Stimulated activated CD4-positive, alpha-beta T cell treated with anti-CD3 and anti-CD28 coated beads, Interleukin-15, amount 100 ng/mL, for 24 hours (primary cell): Measurements from ENCODE around the gene EDARADD.
"Not testable (repeated sequence)": the region's sequence is repeated elsewhere in the genome, so short reads cannot be mapped to it uniquely, and the experiment has no call there.

ENCODE experiments used
- DNase-seq: peaks from one replicate; pipeline ENCODE4 v3.0.0-alpha.2; 2020

The EDARADD gene

DNA sequence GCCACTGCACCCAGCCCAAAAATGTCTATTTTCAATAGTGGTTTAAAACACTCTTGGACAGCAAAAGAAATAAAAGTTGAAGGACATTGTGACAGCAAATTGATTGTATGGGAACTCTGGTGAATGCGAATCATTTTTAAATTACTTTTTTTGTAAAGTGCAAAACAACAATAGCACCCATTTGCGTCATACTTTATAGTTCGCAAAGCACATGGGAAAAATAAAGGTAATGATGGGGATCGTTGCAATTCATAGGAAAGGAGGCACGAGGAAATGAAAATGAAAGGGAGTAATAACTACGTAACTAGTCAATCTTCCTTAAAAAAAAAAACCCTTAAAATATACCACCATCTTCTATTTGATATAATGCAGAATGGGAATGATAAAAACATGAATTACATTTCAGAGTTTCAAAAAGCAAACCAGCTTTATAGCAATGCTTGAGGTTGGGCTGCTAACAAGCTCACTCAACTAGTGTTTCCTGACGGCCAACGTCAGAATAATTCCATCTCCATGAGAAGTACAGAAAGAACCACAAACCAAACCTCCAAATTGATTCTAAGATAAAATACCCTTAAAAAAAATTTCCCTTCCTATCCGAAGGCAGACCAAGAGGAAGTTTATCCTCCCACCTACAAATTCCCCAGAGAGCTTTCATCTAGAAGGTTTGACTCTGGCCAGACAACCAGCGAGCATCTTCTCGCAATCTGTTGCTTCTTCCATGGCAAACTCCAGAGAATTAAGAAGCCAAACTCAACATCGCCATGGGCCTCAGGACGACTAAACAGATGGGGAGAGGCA is at the start of gene EDARADD:
EDARADD (plus strand) TSS at position 606 of the 801 bp plus-strand sequence; CDS start at position 765, 159 bp downstream.
- DNase-seq: peak; percentile 10

DNA sequence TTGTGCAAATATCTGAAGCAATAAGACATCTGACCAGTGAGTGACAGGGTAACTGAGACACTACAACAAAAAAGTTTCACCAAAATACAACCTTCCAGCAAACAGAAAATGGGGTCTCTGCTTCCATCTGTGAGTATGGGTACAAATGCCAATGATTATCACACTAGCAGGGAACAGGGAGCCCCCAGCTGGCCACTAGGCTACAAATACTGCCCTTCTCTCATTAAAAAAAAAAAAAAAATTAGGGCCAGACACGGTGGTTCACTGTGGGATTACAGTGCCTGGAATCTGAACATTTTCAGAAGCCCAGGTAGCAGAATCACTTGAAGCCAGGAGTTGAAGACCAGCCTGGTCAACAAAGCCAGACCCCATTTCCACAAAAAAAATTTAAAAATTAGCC is 48.4 kb upstream of the EDARADD start:
- DNase-seq: peak; percentile 6

DNA sequence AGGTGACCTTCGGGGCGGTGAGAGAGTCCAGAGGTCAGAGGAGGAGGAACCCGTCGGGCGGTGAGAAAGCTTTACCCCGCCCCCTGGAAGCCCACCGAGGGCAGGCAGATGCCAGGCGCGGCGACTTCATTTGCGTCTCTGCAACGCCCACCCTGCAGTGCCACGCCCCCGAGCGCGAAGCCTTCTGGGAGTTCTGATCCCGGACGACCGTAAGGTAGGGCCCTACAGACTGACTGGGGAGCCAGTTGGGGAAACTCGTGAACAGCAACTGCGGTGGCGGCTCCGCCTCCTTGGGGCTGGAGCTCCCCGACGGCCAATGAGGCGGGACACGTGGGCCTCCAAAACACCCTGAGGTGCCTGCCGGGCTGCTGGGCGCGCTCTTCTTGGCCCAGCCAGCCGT is 46.0 kb upstream of the EDARADD start:
- DNase-seq: no peak

DNA sequence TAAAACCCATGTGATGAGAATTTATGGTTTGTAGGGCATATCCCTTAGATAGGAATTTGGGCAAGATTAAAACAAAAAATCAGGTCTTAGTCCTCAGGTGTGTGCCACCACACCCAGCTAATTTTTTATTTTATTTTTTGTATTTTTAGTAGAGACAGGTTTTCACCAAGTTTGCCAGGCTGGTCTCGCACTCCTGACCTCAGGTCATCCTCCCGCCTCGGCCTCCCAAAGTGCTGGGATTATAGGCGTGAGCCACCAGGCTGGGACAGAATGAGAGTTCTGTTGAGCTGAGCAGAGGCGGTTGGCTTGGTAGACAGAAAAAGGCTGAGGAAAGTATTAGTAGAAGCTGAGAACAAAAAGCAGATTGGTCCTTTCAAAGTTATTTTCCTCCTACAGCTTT is 43.8 kb upstream of the EDARADD start:
- no peak for DNase-seq

DNA sequence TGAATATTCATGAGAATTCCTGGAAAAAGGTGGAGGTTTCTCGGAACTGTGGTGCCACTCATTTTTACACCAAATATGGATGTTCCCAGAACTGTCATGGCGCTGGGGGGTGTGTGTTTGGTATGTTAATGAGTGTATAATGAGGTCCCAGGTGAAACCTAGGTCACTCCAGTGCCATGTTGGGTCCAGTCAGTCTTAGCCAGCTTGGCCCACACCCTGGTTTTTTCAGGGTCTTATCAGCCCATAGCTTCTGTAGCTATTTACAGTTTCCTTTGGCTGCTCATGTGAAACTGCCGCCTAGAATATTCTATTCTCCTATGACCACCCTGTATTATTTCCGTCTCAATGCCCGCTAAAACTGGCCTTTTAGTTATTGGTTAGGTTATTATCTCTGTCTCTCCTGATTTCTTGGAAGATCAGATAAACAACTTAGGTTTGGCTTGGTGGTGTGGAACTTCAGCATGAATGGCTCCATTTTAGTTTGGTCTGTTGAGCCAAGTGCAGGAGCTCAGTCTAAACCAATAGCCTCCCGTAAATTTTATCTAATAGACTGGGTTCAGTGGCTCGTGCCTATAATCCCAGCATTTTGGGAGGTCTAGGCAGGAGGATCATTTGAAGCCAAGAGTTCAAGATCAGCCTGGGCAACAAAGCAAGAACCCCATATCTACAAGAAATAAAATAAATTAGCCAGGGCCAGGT is 42.1 kb upstream of the EDARADD start:
- no peak for DNase-seq

DNA sequence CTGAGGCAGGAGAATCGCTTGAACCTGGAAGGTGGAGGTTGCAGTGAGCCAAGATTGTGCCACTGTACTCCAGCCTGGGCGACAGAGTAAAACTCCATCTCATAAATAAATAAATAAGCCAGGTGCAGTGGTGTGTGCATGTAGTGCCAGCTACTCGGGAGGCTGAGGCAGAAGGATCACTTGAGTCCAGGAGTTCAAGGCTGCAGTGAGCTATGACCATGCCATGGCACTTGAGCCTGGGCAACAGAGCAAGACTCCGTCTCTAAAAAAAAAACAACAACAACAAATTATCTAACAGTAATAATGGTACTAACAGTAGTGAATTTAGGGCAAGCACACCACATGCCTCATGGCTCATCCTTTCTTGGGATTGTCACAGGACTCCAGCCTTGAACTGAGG is 41.3 kb upstream of the EDARADD start:
- DNase-seq: not testable (repeated sequence)

DNA sequence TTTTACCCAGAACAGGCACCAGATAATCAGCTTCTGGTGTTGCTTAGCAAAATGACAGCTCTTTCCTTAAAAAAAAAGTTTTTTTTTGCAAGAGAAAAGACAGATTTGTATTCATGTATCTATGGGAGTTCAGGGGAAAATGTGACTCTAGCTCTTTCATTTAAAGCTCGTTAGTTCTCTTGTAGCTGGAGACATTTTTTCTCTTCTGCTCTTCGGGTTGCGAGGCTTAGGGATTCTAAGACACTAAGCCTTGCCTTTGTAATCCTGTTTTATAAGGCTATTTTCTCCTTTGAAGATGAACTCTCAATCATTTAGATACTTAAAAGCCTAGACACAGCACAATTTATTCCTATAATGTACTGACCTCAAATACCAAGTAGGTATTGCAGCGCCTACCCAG is 40.3 kb upstream of the EDARADD start:
- no peak for DNase-seq

DNA sequence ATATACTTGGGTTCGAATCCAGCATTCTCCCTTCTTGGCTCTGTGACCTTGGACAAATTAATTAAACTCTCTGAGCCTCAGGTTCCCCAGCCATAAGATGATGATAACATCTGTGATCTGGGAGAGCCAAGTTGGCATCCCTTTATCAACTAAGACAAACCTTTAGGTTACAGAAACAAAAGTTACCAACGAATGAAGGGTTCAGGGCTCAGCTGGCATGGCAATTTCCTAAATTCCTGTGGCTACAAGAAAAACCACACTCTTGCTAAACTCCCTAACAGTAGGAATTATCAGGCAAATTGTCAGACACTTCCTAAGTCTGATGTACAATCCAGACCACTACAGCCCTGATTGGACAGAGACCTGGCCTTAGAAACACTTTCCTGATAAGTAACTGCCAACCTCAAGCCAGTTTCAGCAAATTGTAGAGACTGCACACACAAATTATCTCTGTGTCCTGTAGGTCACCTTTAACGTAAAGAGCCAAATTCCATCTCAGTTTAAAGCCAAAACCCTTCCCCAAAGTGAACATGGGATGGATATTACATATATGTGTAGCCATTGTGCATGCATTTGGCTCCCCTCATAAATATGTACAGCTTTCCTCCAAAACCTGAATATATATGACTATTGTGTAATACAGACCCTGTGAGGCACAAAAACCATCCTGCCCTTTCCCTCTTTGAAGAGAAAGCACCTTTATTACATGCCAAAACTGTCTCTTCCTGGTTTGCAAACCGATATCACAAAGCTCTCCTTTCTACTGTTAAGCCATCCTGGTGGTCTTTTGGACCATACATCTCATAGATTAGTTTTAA is 39.5 kb upstream of the EDARADD start:
- no peak for DNase-seq

DNA sequence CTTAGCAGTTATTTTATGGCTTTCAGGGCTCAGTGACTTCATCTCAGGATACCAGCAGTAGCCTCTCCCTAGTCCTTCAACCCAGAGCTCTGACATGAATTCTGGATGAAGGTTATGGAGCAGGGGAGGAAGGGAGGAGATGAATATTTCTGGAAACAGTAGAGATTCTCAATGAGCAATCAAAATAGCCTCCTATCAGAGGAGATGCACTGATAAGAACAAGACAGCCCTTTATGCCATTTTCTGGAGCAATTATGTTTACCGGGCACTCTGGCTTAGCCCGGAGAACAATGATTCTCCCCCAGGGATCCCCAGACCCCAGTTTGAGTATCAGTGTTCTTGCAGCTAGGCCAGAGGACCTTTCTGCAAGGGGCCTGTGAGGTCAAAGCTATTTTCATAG is 37.9 kb upstream of the EDARADD start:
- DNase-seq: no peak

DNA sequence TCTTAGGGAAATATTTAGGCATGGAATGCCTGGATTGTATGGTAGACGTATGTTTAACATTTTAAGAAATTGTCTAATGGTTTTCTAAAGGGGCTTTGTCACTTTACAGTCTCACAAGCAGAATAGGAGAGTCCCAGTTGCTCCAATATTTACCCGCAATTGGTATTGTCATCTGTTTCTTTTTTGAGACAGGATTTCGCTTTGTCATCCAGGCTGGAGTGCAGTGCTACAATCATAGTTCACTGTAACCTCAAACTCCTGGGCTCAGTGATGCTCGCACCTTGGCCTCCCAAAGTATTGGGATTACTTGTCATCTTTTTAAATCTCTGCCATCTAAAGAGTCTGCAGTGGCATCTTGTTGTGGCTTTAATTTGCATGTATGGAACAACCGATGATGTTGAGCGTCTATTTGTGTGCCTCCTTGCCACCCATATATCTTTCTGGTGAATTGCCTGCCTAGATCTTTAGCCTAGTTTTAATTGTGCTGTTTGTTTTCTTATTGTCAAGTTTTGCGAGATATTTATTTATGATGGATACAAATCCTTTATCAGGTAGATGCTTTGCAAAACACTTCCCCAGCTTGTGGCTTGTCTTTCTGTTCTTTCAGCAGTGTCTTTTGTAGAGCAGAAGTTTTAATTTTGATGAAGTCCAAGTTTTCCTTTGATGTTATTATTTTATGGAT is 32.0 kb upstream of the EDARADD start:
- no peak for DNase-seq

DNA sequence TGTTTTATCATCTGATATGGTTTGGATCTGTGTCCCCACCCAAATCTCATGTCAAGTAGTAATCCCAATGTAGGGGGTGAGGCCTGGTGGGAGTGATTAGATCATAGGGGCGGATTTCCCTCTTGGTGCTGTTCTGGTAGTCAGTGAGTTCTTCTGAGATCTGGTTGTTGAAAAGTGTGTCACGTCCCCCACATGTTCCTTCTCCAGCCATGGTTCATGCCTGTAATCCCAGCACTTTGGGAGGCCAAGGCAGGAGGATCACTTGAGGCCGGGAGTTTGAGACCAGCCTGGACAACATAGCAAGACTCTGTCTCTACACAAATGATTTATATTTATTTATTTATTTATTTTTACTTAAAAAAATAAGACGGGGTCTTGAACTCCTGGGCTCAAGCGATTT is 30.8 kb upstream of the EDARADD start:
- DNase-seq: no peak

DNA sequence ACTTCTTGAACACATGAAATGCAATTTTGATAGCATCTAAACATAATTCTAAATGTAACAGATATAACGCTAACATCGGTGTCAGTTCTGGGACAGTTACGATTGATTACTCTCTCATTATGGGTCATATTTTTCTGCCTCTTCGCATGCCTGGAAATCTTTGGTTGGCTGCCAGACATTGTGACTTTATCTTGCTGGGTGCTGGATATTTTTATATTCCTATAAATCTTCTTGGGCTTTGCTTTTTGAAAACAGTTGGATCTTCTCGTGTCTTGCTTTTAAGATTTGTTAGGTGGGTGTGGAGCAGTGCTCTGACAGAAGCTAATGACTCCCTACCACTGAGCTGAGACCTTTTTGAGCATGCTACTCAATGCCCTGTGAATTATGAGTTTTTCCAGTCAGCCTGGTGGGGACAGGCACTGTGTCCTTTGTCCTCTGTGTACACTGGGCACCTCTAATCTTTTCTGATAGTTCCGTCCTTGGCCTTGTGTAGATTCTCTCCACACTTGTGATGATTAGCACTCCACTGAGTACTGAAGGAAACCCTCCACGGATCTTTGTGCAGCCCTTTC is 28.0 kb upstream of the EDARADD start:
- DNase-seq: no peak

DNA sequence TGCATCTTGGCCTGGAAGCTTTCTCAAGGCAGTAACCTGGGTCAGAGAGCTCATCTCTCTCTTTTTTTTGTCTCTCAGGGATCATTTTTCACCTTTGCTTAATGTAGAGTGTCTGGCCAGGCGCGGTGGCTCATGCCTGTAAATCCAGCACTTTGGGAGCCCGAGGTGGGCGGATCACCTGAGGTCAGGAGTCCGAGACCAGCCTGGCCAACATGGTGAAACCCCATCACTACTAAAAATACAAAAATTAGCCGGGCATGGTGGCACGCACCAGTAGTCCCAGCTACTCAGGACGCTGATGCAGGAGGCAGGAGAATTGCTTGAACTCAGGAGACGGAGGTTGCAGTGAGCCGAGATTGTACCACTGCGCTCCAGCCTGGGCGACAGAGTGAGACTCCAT is 27.4 kb upstream of the EDARADD start:
- DNase-seq: not testable (repeated sequence)

DNA sequence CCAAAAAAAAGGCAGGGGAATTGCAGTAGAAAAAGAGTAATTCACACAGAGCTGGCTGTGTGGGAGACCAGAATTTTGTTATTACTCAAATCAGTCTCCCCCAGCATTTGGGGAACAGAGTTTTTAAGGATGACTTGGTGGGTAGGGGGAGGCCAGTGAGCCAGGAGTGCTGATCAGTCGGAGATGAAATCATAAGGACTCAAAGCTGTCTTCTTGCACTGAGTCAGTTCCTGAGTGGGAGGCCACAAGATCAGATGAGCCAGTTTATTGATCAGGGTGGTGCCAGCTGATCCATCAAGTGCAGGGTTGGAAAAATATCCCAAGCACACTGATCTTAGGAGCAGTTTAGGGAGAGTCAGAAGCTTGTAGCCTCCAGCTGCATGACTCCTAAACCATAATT is 23.7 kb upstream of the EDARADD start:
- DNase-seq: no peak

DNA sequence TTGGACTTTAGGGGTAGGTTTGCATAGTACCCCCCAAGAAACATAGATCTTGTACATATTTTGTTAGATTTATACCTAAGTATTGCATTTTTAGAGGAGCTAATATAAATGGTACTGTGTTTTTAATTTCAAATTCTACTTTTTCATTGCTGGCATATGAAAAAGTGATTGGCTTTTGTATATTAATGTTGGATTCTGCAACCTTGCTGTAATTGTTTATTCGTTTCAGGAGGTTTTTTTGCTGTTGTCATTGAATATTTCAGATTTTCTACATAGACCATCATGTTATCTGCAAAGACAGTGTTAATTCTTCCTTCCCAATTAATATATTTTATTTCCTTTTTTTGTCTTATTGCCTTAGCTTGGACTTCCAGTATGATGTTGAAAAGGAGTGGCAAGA is 23.0 kb upstream of the EDARADD start:
- DNase-seq: no peak

DNA sequence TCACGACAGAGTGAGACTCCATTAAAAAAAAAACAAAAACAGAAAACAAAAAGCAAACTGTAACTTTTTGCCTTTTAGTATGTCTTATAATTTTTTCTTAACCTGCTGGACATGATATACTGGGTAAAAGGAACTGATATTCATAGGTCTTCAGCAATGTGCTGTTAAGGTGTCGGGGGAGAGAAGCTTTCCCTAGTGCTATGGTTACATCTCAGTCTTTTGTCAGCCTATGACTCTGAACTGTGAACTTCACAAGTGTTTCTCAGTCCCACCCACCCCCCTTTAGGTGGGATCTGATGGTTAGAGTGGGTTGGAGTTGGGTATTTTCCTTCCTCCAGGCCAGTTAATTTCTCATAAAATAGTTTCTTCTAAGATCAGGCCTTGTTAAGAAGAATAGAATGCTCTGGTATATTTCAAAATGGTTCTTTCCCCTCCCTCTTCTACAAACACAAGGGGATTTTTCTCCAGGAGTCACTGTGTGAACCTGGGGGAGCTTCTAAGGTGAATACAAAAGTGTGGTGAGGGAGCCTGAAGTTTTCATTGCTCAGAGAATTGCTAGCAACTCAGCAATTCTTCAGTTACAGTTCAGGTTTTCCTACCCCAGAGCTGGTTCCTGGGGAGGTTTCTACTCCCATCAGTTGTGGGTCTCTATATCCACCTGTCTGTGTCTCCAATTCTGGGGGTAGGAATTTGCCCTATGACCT is 16.1 kb upstream of the EDARADD start:
- DNase-seq: no peak

DNA sequence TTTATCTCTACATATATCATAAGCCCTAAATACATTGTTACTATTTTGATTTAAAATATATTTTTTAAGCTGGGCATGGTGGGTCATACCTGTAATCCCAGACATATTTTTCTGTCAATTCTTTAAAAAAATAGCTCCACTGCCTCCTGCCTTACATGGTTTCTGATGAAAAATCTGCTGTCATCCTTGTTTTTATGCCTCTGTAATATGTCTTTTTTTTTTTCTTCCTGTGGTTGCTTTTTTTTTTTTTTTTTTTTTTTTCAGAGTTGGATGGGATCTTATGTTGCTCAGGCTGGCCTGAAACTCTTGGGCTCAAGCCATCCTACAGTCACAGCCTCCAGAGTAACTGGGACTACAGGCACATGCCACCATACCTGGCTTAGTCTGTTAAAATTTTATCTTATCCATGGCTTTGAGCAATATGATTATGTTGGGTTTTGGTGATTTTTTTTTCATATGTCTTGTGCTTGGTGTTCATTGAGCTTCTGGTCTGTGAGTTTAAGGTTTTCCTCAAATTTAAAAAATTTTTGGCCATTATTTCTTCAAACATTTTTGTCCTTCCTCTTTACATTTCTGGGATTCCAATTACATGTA is 12.4 kb upstream of the EDARADD start:
- DNase-seq: no peak

DNA sequence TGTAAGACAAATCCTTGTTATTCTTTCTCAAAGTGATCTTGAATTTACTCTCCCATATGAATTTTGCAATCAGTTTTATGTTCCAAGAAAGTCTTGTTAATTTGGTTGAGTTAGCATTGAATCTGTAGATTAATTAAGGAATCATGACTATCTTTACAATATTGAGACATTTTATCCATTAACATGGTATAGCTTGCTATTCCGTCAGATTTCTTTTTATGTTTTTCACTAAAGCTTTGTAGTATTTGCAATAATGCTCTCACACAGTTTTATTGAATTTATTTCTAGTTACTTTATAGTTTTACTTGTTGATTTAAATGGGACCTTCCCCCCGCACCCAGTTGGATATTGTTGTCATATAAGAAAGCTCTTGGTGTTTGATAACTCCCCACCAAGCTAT is 5.8 kb upstream of the EDARADD start:
- DNase-seq: no peak

DNA sequence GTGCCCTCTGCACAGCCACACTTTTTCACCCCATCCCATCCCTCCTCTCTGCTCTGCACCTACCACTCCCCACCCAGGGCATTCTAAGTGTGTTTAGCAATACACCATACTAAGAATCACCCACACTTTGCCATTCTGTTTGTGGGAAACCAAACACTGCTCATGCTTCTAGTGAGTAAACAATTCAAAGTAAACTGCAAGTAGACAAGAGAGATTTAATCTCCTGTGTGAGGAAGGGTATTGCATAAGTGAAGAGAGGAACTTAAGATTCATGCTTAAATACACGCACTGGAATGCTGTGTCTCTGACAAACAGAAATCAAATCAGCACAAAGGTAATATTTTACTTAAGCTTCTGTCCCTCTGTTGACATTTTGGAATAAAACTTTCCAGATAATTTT is 4.8 kb upstream of the EDARADD start:
- no peak for DNase-seq

DNA sequence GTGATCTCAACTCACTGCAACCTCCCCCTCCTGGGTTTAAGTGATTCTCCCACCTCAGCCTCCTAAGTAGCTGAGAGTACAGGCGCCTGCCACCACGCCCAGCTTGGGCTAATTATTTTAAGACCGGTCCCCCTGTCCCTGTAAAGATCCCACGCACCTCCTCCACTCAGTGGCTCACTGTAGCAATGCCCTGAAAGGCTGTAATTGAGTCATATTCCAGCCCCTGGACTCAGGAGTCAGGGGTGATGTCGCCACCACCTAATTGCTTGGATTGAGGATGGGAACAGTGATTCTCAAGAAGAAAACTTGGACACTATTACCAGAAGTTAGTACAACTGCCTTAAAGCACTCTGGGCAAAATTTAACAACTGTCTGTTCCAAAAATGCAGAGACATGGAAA is 3.1 kb upstream of the EDARADD start:
- DNase-seq: no peak

DNA sequence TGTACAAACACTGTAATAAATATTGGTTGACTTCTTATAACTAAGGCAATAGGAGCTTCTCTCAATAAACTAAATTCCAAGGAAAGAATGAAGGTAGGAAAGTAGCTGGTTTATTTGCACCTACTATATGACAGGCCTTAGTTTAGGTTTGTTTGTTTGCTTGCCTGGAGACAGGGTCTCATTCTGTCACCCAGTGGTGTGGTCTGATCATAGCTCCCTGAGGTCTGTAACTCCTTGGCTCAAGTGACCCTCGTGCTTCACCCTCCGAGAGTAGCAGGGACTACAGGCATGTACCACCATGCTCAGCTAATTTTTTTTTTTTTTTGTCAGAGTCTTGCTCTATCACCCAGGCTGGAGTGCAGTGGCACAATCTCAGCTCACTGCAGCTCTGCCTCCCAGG is 1.9 kb upstream of the EDARADD start:
- DNase-seq: no peak

DNA sequence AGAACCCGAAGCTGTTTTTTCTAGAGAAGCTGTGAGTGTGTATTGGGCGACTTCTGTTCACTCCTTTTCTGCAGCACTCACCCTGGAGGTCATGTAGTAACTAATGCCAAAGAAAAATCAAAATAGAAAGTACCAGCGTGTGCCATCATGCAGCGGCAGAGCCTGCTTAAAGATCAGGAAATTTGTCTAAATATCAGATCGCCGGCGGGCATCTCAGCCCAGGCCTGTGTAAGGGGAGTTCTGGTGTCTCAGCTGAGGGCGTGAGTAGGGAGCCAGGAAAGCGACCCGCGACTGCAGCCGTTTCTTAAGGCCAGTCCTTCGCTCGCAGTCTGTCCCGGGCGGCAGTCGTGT is 768 bp downstream of the EDARADD start:
- DNase-seq: no peak
